WTC11 (cell line): ENCODE measurements around the gene CEACAM18. TPM values are rescaled to one million over a fixed set of nuclear protein-coding genes. Genes with fewer than 3 reads are reported as not detected.
"Not testable (repeated sequence)": the region's sequence is repeated elsewhere in the genome, so short reads cannot be mapped to it uniquely, and the experiment has no call there.

ENCODE experiments used
- ATAC-seq: fragments of 200-7000 bp; cut with Tn5 transposase; 2 replicates; pipeline ENCODE4 v1.10.0; 2021; ENCODE audit warnings: mild to moderate bottlenecking, moderate library complexity
- CTCF ChIA-PET: fragments of 300-600 bp; sonication (Branson Sonifier 250); formaldehyde crosslinking; loops from one replicate; lab custom pipeline; 2021; ENCODE audit warnings: antibody characterized with exemption; lab: Charles Lee
- POLR2A ChIA-PET: fragments of 350-600 bp; sonication (Branson Sonifier 250); formaldehyde crosslinking; loops from one replicate; lab custom pipeline; 2021; ENCODE audit warnings: antibody characterized with exemption; lab: Charles Lee
- DNase-seq: peaks from one replicate; pipeline ENCODE4 v3.0.0; 2021; ENCODE audit warnings: low spot score
- H3K27ac Mint-ChIP-seq: 2 replicates; pipeline ENCODE4 v1.8.0; 2021; ENCODE audit warnings: mixed read lengths
- H3K27me3 Mint-ChIP-seq: 2 replicates; pipeline ENCODE4 v1.8.0; 2021; ENCODE audit warnings: low read depth, mild to moderate bottlenecking, moderate library complexity, mixed read lengths
- H3K36me3 Mint-ChIP-seq: 2 replicates; pipeline ENCODE4 v1.8.0; 2021; ENCODE audit warnings: mixed read lengths
- H3K4me1 Mint-ChIP-seq: 2 replicates; pipeline ENCODE4 v1.8.0; 2022; ENCODE audit warnings: mixed read lengths
- H3K4me3 Mint-ChIP-seq: 2 replicates; pipeline ENCODE4 v1.8.0; 2021; ENCODE audit warnings: mild to moderate bottlenecking, moderate library complexity, mixed read lengths
- H3K9me3 Mint-ChIP-seq: 2 replicates; pipeline ENCODE4 v1.8.0; 2021; ENCODE audit warnings: mixed read lengths
- AFF4 ChIP-seq: sonication (generic); formaldehyde crosslinking; IDR thresholded peaks from 2 replicates; pipeline ENCODE4 v1.8.1; 2023; ENCODE audit warnings: mild to moderate bottlenecking, missing genetic modification reagents, borderline replicate concordance
- ARID4B ChIP-seq: sonication (generic); formaldehyde crosslinking; IDR thresholded peaks from 2 replicates; pipeline ENCODE4 v1.8.0; 2023; ENCODE audit warnings: missing genetic modification reagents, mild to moderate bottlenecking, borderline replicate concordance
- ATF1 ChIP-seq: sonication (generic); formaldehyde crosslinking; IDR thresholded peaks from 2 replicates; pipeline ENCODE4 v1.8.1; 2023; ENCODE audit warnings: mild to moderate bottlenecking, moderate library complexity, missing genetic modification reagents
- ATF2 ChIP-seq: sonication (generic); formaldehyde crosslinking; IDR thresholded peaks from 2 replicates; pipeline ENCODE4 v1.8.1; 2022; ENCODE audit warnings: low read depth, missing genetic modification reagents, borderline replicate concordance
- E2F5 ChIP-seq: sonication (generic); formaldehyde crosslinking; IDR thresholded peaks from 2 replicates; pipeline ENCODE4 v1.8.1; 2022; ENCODE audit warnings: mild to moderate bottlenecking, moderate library complexity, missing genetic modification reagents
- ERG ChIP-seq: fragments of 250-450 bp; sonication (Bioruptor Pico); IDR thresholded peaks from 2 replicates; pipeline ENCODE4 v1.8.0; 2021; ENCODE audit warnings: mild to moderate bottlenecking
- ESRRA ChIP-seq: sonication (generic); formaldehyde crosslinking; IDR thresholded peaks from 2 replicates; pipeline ENCODE4 v1.8.1; 2022; ENCODE audit warnings: mild to moderate bottlenecking, missing genetic modification reagents, borderline replicate concordance
- FOXP4 ChIP-seq: sonication (generic); formaldehyde crosslinking; IDR thresholded peaks from 2 replicates; pipeline ENCODE4 v1.8.0; 2022; ENCODE audit warnings: mild to moderate bottlenecking, missing genetic modification reagents
- GABPB1 ChIP-seq: sonication (generic); formaldehyde crosslinking; IDR thresholded peaks from 2 replicates; pipeline ENCODE4 v1.8.1; 2023; ENCODE audit warnings: mild to moderate bottlenecking, missing genetic modification reagents
- NFATC4 ChIP-seq: fragments of 250-450 bp; sonication (Bioruptor Pico); IDR thresholded peaks from 2 replicates; pipeline ENCODE4 v1.9.0; 2021; ENCODE audit warnings: mild to moderate bottlenecking
- NFYB ChIP-seq: sonication (generic); formaldehyde crosslinking; conservative IDR thresholded peaks from 2 replicates; pipeline ENCODE4 v1.8.0; 2022; ENCODE audit warnings: low read depth, missing genetic modification reagents
- NR2C2 ChIP-seq: sonication (generic); formaldehyde crosslinking; IDR thresholded peaks from 2 replicates; pipeline ENCODE4 v1.8.0; 2022; ENCODE audit warnings: mild to moderate bottlenecking, missing genetic modification reagents
- RORB ChIP-seq: fragments of 250-450 bp; sonication (Bioruptor Pico); IDR thresholded peaks from 2 replicates; pipeline ENCODE4 v1.9.0; 2021; ENCODE audit warnings: mild to moderate bottlenecking
- SMAD4 ChIP-seq: sonication (generic); formaldehyde crosslinking; IDR thresholded peaks from 2 replicates; pipeline ENCODE4 v1.8.0; 2022; ENCODE audit warnings: mild to moderate bottlenecking, missing genetic modification reagents
- TEAD1 ChIP-seq: sonication (generic); formaldehyde crosslinking; IDR thresholded peaks from 2 replicates; pipeline ENCODE4 v1.8.0; 2022; ENCODE audit warnings: mild to moderate bottlenecking, missing genetic modification reagents
- USF1 ChIP-seq: sonication (generic); formaldehyde crosslinking; IDR thresholded peaks from 2 replicates; pipeline ENCODE4 v1.8.0; 2022; ENCODE audit warnings: mild to moderate bottlenecking, missing genetic modification reagents
- USF2 ChIP-seq: sonication (generic); formaldehyde crosslinking; IDR thresholded peaks from 2 replicates; pipeline ENCODE4 v1.8.1; 2023; ENCODE audit warnings: mild to moderate bottlenecking, missing genetic modification reagents, moderate library complexity
- ZNF121 ChIP-seq: sonication (generic); formaldehyde crosslinking; IDR thresholded peaks from 2 replicates; pipeline ENCODE4 v1.8.0; 2023; ENCODE audit warnings: missing genetic modification reagents
- ZNF317 ChIP-seq: sonication (generic); formaldehyde crosslinking; IDR thresholded peaks from 2 replicates; pipeline ENCODE4 v1.8.1; 2023; ENCODE audit warnings: low read depth, mild to moderate bottlenecking, moderate library complexity, missing genetic modification reagents, borderline replicate concordance
- total RNA-seq: library from RNA; stranded (reverse); gene quantifications from 3 replicates; pipeline ENCODE4 v1.2.3, GENCODE V29; 2021

Gene CEACAM18
- total RNA-seq, 1 experiment from 2014 or later: not detected

- H3K27me3 Mint-ChIP-seq: peaks cover 72% of the 10 kb centered on the region
- POLR2A ChIA-PET, H3K27ac Mint-ChIP-seq, DNase-seq, H3K4me3 Mint-ChIP-seq, H3K36me3 Mint-ChIP-seq, ATAC-seq, H3K4me1 Mint-ChIP-seq: not testable (repeated sequence)
- TF ChIP-seq NFYB (CRISPR knock-in tag): peak; percentile 43
- H3K9me3 Mint-ChIP-seq: peaks cover 42% of the 10 kb centered on the region
- CTCF ChIA-PET: interaction anchor here (1.2 to 1.3 kb wide), 2 partner anchors 9 to 26 kb away, joined by 3 read pairs; no protein-coding TSS in a partner anchor
These were observed 30.8 kb upstream of the CEACAM18 start for GRCh38 chr19:51447510-51447909.

GRCh38 chr19:51448011-51448410 is 30.3 kb upstream of the CEACAM18 start:
- Mint-ChIP-seq H3K4me1 (no peaks in the 10 kb centered on the region), H3K36me3 (peaks cover 5% of the 10 kb centered on the region; the same call in 1 of the 2 replicates), H3K27me3 (peaks cover 68% of the 10 kb centered on the region), H3K4me3 (no peak overlapping the region), H3K9me3 (peaks cover 42% of the 10 kb centered on the region), H3K27ac (no peak overlapping the region; the same call in 1 of the 2 replicates)
- ChIA-PET POLR2A (no interaction called here), CTCF (interaction anchor here (1.2 to 1.3 kb wide), 2 partner anchors 9 to 26 kb away, joined by 3 read pairs; no protein-coding TSS in a partner anchor)
- ATAC-seq (no peak), DNase-seq (no peak)
- no peak for TF ChIP-seq E2F5 (CRISPR knock-in tag)
- TF ChIP-seq ERG: no peak
- no peak for TF ChIP-seq USF2
- TF ChIP-seq ZNF121 (CRISPR knock-in tag): no peak
- no peak for TF ChIP-seq AFF4 (CRISPR knock-in tag)
- no peak for TF ChIP-seq NFYB (CRISPR knock-in tag)
- no peak for TF ChIP-seq ATF2
- no peak for TF ChIP-seq GABPB1
- no peak for TF ChIP-seq SMAD4 (CRISPR knock-in tag)
- no peak for TF ChIP-seq ATF1
- no peak for TF ChIP-seq ESRRA
- TF ChIP-seq TEAD1 (CRISPR knock-in tag): no peak
- TF ChIP-seq NR2C2: no peak
- no peak for TF ChIP-seq ZNF317 (CRISPR knock-in tag)
- TF ChIP-seq RORB (CRISPR knock-in tag): no peak
- no peak for TF ChIP-seq FOXP4
- no peak for TF ChIP-seq ARID4B (CRISPR knock-in tag)
- TF ChIP-seq USF1 (CRISPR knock-in tag): no peak
- TF ChIP-seq NFATC4 (CRISPR knock-in tag): no peak
